ENCODE results near the gene TWF2. TPM values are rescaled to one million over a fixed set of nuclear protein-coding genes. Genes with fewer than 3 reads are reported as not detected.

Gene TWF2
- total RNA-seq, 2 experiments from 2014 or later: 127 to 134 TPM

- Mint-ChIP-seq H3K36me3 (peaks cover 35% of the 10 kb centered on the region), H3K9me3 (no peaks in the 10 kb centered on the region), H3K4me3 (no peak overlapping the region), H3K27me3 (no peaks in the 10 kb centered on the region), H3K27ac (no peak overlapping the region), H3K4me1 (peaks cover 24% of the 10 kb centered on the region)
- DNase-seq: no peak
Measured at GRCh38 chr3:52213901-52214300, 25.1 kb downstream of the TWF2 start.

- Mint-ChIP-seq H3K27ac (no peak overlapping the region), H3K36me3 (peaks cover 39% of the 10 kb centered on the region), H3K4me1 (peaks cover 15% of the 10 kb centered on the region), H3K9me3 (no peaks in the 10 kb centered on the region), H3K27me3 (no peaks in the 10 kb centered on the region), H3K4me3 (no peak overlapping the region)
- DNase-seq: no peak
Measured at GRCh38 chr3:52213005-52213404, 26.0 kb downstream of the TWF2 start.

- H3K9me3 Mint-ChIP-seq: no peaks in the 10 kb centered on the region
- H3K36me3 Mint-ChIP-seq: peaks cover 48% of the 10 kb centered on the region
- DNase-seq: no peak
- no peak overlapping the region for H3K27ac Mint-ChIP-seq
- no peaks in the 10 kb centered on the region for H3K27me3 Mint-ChIP-seq
- H3K4me1 Mint-ChIP-seq: no peaks in the 10 kb centered on the region
- no peak overlapping the region for H3K4me3 Mint-ChIP-seq
Measured at GRCh38 chr3:52211268-52211891, 27.6 kb downstream of the TWF2 start.

- Mint-ChIP-seq H3K4me3 (no peak overlapping the region), H3K36me3 (peaks cover 50% of the 10 kb centered on the region), H3K27me3 (no peaks in the 10 kb centered on the region), H3K27ac (no peak overlapping the region), H3K4me1 (peaks cover 3% of the 10 kb centered on the region), H3K9me3 (no peaks in the 10 kb centered on the region)
- DNase-seq: no peak
Measured at GRCh38 chr3:52210550-52211046, 28.4 kb downstream of the TWF2 start.

- Mint-ChIP-seq H3K4me1 (peaks cover 8% of the 10 kb centered on the region), H3K36me3 (peaks cover 50% of the 10 kb centered on the region), H3K4me3 (no peak overlapping the region), H3K27ac (no peak overlapping the region), H3K27me3 (no peaks in the 10 kb centered on the region), H3K9me3 (no peaks in the 10 kb centered on the region)
- DNase-seq: no peak
Measured at GRCh38 chr3:52210037-52210436, 28.9 kb downstream of the TWF2 start.

GRCh38 chr3:52208556-52208955, 30.4 kb downstream of the TWF2 start:
- no peak for DNase-seq
- H3K27me3 Mint-ChIP-seq: no peaks in the 10 kb centered on the region

GRCh38 chr3:52205727-52206372, 33.1 kb downstream of the TWF2 start:
- Mint-ChIP-seq H3K27me3 (no peaks in the 10 kb centered on the region), H3K36me3 (peaks cover 64% of the 10 kb centered on the region), H3K27ac (peak overlapping the region; percentile 45), H3K9me3 (no peaks in the 10 kb centered on the region), H3K4me1 (peaks cover 39% of the 10 kb centered on the region), H3K4me3 (no peak overlapping the region)
- DNase-seq: no peak

More at GRCh38 chr3:52208556-52208955, 30.4 kb downstream of the TWF2 start:
- no peak overlapping the region for H3K4me3 Mint-ChIP-seq
- H3K36me3 Mint-ChIP-seq: peaks cover 52% of the 10 kb centered on the region
- H3K27ac Mint-ChIP-seq: no peak overlapping the region
- H3K4me1 Mint-ChIP-seq: peaks cover 18% of the 10 kb centered on the region
- no peaks in the 10 kb centered on the region for H3K9me3 Mint-ChIP-seq

- DNase-seq: no peak
- Mint-ChIP-seq H3K36me3 (peaks cover 63% of the 10 kb centered on the region), H3K27ac (peak overlapping the region; percentile 20), H3K4me1 (peaks cover 46% of the 10 kb centered on the region), H3K4me3 (no peak overlapping the region), H3K27me3 (no peaks in the 10 kb centered on the region), H3K9me3 (no peaks in the 10 kb centered on the region)
Measured at GRCh38 chr3:52204337-52205073, 34.5 kb downstream of the TWF2 start.

GRCh38 chr3:52203701-52204100, 35.3 kb downstream of the TWF2 start:
- peaks cover 54% of the 10 kb centered on the region for H3K4me1 Mint-ChIP-seq
- no peaks in the 10 kb centered on the region for H3K27me3 Mint-ChIP-seq
- no peaks in the 10 kb centered on the region for H3K9me3 Mint-ChIP-seq

GRCh38 chr3:52202384-52203077, 36.4 kb downstream of the TWF2 start:
- Mint-ChIP-seq H3K27me3 (peaks cover 4% of the 10 kb centered on the region), H3K27ac (peak overlapping the region; percentile 73), H3K4me3 (no peak overlapping the region), H3K4me1 (peaks cover 61% of the 10 kb centered on the region), H3K9me3 (no peaks in the 10 kb centered on the region), H3K36me3 (peaks cover 59% of the 10 kb centered on the region)
- no peak for DNase-seq

More at GRCh38 chr3:52203701-52204100, 35.3 kb downstream of the TWF2 start:
- H3K27ac Mint-ChIP-seq: no peak overlapping the region
- peaks cover 68% of the 10 kb centered on the region for H3K36me3 Mint-ChIP-seq
- DNase-seq: no peak
- H3K4me3 Mint-ChIP-seq: no peak overlapping the region

GRCh38 chr3:52200981-52201679, 37.8 kb downstream of the TWF2 start:
- Mint-ChIP-seq H3K4me3 (no peak overlapping the region), H3K27ac (no peak overlapping the region), H3K36me3 (peaks cover 51% of the 10 kb centered on the region), H3K4me1 (peaks cover 68% of the 10 kb centered on the region), H3K27me3 (peaks cover 4% of the 10 kb centered on the region), H3K9me3 (no peaks in the 10 kb centered on the region)
- no peak for DNase-seq

GRCh38 chr3:52198643-52199608, 40.0 kb downstream of the TWF2 start:
- peaks cover 56% of the 10 kb centered on the region for H3K4me1 Mint-ChIP-seq
- peak overlapping the region; percentile 93 for H3K27ac Mint-ChIP-seq
- H3K27me3 Mint-ChIP-seq: peaks cover 4% of the 10 kb centered on the region
- peak overlapping the region; percentile 99 for H3K4me3 Mint-ChIP-seq
- DNase-seq: no peak
- H3K36me3 Mint-ChIP-seq: peaks cover 34% of the 10 kb centered on the region
- H3K9me3 Mint-ChIP-seq: no peaks in the 10 kb centered on the region

- H3K4me1 Mint-ChIP-seq: peaks cover 51% of the 10 kb centered on the region
- peak within 1 kb of the TSS; percentile 93 for H3K27ac Mint-ChIP-seq
- peak within 1 kb of the TSS; percentile 99 for H3K4me3 Mint-ChIP-seq
- peaks cover 27% of the 10 kb centered on the region for H3K36me3 Mint-ChIP-seq
- H3K27me3 Mint-ChIP-seq: peaks cover 4% of the 10 kb centered on the region
- H3K9me3 Mint-ChIP-seq: no peaks in the 10 kb centered on the region
- DNase-seq: peak; percentile 95
Measured at GRCh38 chr3:52197842-52198625, 40.9 kb downstream of the TWF2 start, which contains the start of gene ALAS1. Gene ALAS1, plus strand, starts transcription at chr3:52198160. Its CDS starts 1,082 bp downstream, at chr3:52199242.
